ENCODE data around the gene SLC6A12.

DNA sequence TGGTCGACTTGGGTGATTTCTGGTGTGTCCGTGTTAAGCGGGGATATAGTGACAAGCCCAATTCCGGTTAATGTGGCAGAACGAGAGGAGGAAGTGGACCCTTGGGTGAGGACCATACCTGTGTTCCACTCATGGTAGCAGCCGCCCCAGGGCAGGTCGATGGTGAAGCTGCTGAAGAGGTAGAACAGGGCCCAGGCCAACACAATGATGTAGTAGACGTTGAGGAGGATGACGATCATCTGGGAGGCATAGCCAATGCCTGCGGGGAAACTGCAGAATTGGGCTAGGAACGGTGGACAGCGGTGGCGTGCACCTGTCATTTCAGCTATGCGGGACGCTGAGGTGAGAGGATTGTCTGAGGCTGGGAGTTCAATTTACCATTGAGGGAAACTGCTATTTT lies 28.5 kb upstream of the SLC6A12 start:
- TF ChIP-seq, protein P1, sequence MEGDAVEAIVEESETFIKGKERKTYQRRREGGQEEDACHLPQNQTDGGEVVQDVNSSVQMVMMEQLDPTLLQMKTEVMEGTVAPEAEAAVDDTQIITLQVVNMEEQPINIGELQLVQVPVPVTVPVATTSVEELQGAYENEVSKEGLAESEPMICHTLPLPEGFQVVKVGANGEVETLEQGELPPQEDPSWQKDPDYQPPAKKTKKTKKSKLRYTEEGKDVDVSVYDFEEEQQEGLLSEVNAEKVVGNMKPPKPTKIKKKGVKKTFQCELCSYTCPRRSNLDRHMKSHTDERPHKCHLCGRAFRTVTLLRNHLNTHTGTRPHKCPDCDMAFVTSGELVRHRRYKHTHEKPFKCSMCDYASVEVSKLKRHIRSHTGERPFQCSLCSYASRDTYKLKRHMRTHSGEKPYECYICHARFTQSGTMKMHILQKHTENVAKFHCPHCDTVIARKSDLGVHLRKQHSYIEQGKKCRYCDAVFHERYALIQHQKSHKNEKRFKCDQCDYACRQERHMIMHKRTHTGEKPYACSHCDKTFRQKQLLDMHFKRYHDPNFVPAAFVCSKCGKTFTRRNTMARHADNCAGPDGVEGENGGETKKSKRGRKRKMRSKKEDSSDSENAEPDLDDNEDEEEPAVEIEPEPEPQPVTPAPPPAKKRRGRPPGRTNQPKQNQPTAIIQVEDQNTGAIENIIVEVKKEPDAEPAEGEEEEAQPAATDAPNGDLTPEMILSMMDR (IDR thresholded peaks at IDR 0.05): no peak
- TF ChIP-seq POLR2A (IDR thresholded peaks at IDR 0.05): no peak

Measured in body of pancreas (tissue), 4 donors.